Karpas-422 (cell line): ENCODE measurements around the gene RELN. TPM values are rescaled to one million over a fixed set of nuclear protein-coding genes. Genes with fewer than 3 reads are reported as not detected.
"Not testable (repeated sequence)": the region's sequence is repeated elsewhere in the genome, so short reads cannot be mapped to it uniquely, and the experiment has no call there.

ENCODE experiments used
- DNase-seq: peaks from one replicate; pipeline ENCODE4 v3.0.0-alpha.2; 2015
- H2AFZ ChIP-seq: fragments of 200-600 bp; sonication (generic); 2 replicates; pipeline ENCODE4 v1.6.1; 2014; ENCODE audit warnings: antibody characterized with exemption, low read length, mixed read lengths
- H3K27ac ChIP-seq: fragments of 200-600 bp; sonication (generic); 2 replicates; pipeline ENCODE4 v1.5.1; 2014; ENCODE audit warnings: mild to moderate bottlenecking, low read length, moderate library complexity
- H3K27me3 ChIP-seq: fragments of 200-600 bp; sonication (generic); 2 replicates; pipeline ENCODE4 v1.6.1; 2014; ENCODE audit warnings: low read length, mixed read lengths
- H3K36me3 ChIP-seq: fragments of 200-600 bp; sonication (generic); 2 replicates; pipeline ENCODE4 v1.6.1; 2014; ENCODE audit warnings: low read length, mixed read lengths; ENCODE audit not compliant: insufficient read depth
- H3K4me1 ChIP-seq: fragments of 200-600 bp; sonication (generic); 2 replicates; pipeline ENCODE4 v1.6.1; 2014; ENCODE audit warnings: mild to moderate bottlenecking, low read length, mixed read lengths
- H3K4me2 ChIP-seq: fragments of 200-600 bp; sonication (generic); 2 replicates; pipeline ENCODE4 v1.6.1; 2014; ENCODE audit warnings: low read length, low read depth, mild to moderate bottlenecking; ENCODE audit not compliant: poor library complexity, severe bottlenecking
- H3K4me3 ChIP-seq: fragments of 200-600 bp; sonication (generic); 2 replicates; pipeline ENCODE4 v1.5.1; 2014; ENCODE audit warnings: mild to moderate bottlenecking, antibody characterized with exemption, low read length, mixed read lengths
- H3K79me2 ChIP-seq: fragments of 200-600 bp; sonication (generic); 2 replicates; pipeline ENCODE4 v1.6.1; 2014; ENCODE audit warnings: mild to moderate bottlenecking, low read length, mixed read lengths
- H3K9ac ChIP-seq: fragments of 200-600 bp; sonication (generic); 2 replicates; pipeline ENCODE4 v1.6.0; 2014; ENCODE audit warnings: low read length
- H3K9me2 ChIP-seq: fragments of 200-600 bp; sonication (generic), shearing (Covaris generic); replicated peaks from 2 replicates; pipeline ENCODE4 v1.6.0; 2014; ENCODE audit warnings: mild to moderate bottlenecking, low read length, moderate library complexity; ENCODE audit not compliant: insufficient read depth
- H3K9me3 ChIP-seq: fragments of 300-700, 200-600 bp; sonication (generic); 2 replicates; pipeline ENCODE4 v1.6.1; 2014; ENCODE audit warnings: low read length, mixed read lengths
- H4K20me1 ChIP-seq: fragments of 200-600 bp; sonication (generic); 2 replicates; pipeline ENCODE4 v1.6.1; 2014; ENCODE audit warnings: mild to moderate bottlenecking, antibody characterized with exemption, low read length, low read depth; ENCODE audit not compliant: insufficient read depth
- total RNA-seq: library from RNA; depleted of rRNA; stranded (reverse); fragments of >200 nt; shearing (Covaris generic); gene quantifications from 2 replicates; pipeline ENCODE4 v1.2.3, GENCODE V29; 2014; ENCODE audit warnings: low replicate concordance; rRNA removed

RELN gene
- total RNA-seq = not detected in 2 replicates

DNA sequence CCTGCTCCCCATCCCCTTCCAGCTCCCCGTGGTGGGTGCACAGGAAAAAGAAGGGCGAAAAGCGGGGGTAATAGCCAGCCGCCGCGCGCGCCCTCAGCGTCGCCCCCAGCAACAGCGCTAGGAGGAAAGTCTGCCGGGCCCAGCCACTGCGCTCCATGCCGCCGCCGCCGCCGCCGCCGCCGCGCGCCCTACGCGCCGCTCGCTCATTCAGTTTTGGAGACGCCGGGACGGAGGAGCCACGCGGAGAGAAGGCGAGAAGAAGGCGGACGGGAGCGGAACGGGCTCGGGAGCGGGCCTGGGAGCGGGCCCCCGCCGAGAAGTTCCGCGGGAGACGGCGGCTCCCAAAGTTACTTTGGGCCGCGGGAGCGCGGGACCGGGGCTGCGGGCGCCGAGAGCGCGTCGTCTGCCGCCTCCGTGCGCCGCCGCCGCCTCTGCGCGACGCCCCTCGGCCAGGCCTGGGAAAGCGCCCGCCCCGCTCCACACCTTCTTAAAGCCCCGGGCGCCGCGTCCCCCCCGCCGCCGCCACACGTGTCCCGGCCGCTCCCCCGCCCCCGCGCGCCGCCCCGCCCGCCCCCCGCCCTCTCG lies at the start of gene RELN:
TSS of gene RELN (minus strand) at position 459 of the 585 bp plus-strand sequence. CDS start at position 157, 302 bp downstream.
- Histone ChIP-seq H3K4me3 (no peak within 1 kb of the TSS), H3K9me3 (no peaks in the 10 kb centered on the region), H3K4me1 (no peaks in the 10 kb centered on the region), H2AFZ (no peak within 1 kb of the TSS), H3K27me3 (no peaks in the 10 kb centered on the region), H4K20me1 (no peaks in the 10 kb centered on the region), H3K9ac (no peak within 1 kb of the TSS), H3K27ac (no peak within 1 kb of the TSS), H3K79me2 (no peaks in the 10 kb centered on the region), H3K4me2 (no peak within 1 kb of the TSS), H3K9me2 (no peaks in the 10 kb centered on the region), H3K36me3 (no peaks in the 10 kb centered on the region)
- no peak for DNase-seq

DNA sequence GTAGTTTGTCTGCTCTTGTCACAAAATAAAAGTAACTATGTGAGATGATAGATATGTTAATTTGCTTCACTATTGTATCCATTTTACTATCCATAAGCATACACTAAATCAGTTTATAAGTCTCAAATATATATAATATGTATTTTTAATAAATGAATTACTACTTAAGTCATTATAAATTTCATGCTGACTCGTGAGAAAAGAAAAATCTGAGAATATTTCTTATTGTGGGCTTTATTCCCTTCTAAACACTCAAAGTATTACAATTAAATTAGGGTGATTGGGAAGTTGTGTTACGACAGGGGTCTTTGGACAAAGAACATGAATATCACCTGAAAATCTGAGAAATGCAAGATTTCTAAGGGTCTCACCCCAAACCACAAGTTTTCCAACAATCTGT lies 48.7 kb upstream of the RELN start:
- H2AFZ ChIP-seq = no peak overlapping the region
- H3K4me1 ChIP-seq = no peaks in the 10 kb centered on the region
- H4K20me1 ChIP-seq = no peaks in the 10 kb centered on the region
- no peak for DNase-seq
- H3K4me3 ChIP-seq = no peak overlapping the region
- H3K79me2 ChIP-seq = no peaks in the 10 kb centered on the region
- no peaks in the 10 kb centered on the region for H3K36me3 ChIP-seq
- no peak overlapping the region for H3K4me2 ChIP-seq
- no peak overlapping the region for H3K27ac ChIP-seq
- H3K9ac ChIP-seq = no peak overlapping the region
- no peaks in the 10 kb centered on the region for H3K27me3 ChIP-seq
- H3K9me3 ChIP-seq = no peaks in the 10 kb centered on the region
- no peaks in the 10 kb centered on the region for H3K9me2 ChIP-seq

DNA sequence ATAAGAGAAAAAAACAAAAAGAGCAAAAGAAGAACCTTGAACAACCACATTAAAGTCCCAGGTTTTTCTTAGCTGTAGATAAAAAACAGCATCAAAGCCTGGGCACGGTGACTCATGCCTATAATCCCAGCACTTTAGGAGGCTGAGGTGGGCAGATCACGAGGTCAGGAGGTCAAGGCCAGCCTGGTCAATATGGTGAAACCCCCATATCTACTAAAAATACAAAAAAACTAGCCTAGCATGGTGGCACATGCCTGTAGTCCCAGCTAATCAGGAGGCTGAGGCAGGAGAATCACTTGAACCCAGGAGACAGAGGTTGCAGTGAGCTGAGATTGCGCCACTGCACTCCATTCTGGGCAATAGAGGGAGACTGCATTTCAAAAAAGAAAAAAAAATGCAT lies 47.4 kb upstream of the RELN start:
- H3K4me2 ChIP-seq, H3K4me1 ChIP-seq, H4K20me1 ChIP-seq, H3K36me3 ChIP-seq, H2AFZ ChIP-seq, H3K9ac ChIP-seq, H3K27ac ChIP-seq, H3K4me3 ChIP-seq, DNase-seq, H3K27me3 ChIP-seq, H3K9me2 ChIP-seq, H3K9me3 ChIP-seq, H3K79me2 ChIP-seq: not testable (repeated sequence)

- Histone ChIP-seq H3K9ac (no peak overlapping the region), H4K20me1 (no peaks in the 10 kb centered on the region), H3K9me3 (no peaks in the 10 kb centered on the region), H3K36me3 (no peaks in the 10 kb centered on the region), H3K4me3 (no peak overlapping the region), H3K4me1 (no peaks in the 10 kb centered on the region), H3K79me2 (no peaks in the 10 kb centered on the region), H2AFZ (no peak overlapping the region), H3K27me3 (no peaks in the 10 kb centered on the region), H3K4me2 (no peak overlapping the region), H3K9me2 (no peaks in the 10 kb centered on the region), H3K27ac (no peak overlapping the region)
- DNase-seq = no peak
Measured at GRCh38 chr7:104035351-104035750, 45.9 kb upstream of the RELN start.

- no peak overlapping the region for H2AFZ ChIP-seq
- H4K20me1 ChIP-seq = no peaks in the 10 kb centered on the region
- no peak overlapping the region for H3K9ac ChIP-seq
- DNase-seq = no peak
- H3K4me2 ChIP-seq = no peak overlapping the region
- H3K27me3 ChIP-seq = no peaks in the 10 kb centered on the region
- no peaks in the 10 kb centered on the region for H3K9me2 ChIP-seq
- H3K4me3 ChIP-seq = no peak overlapping the region
- H3K9me3 ChIP-seq = no peaks in the 10 kb centered on the region
- H3K27ac ChIP-seq = no peak overlapping the region
- H3K36me3 ChIP-seq = no peaks in the 10 kb centered on the region
- H3K79me2 ChIP-seq = no peaks in the 10 kb centered on the region
- no peaks in the 10 kb centered on the region for H3K4me1 ChIP-seq
Measured at GRCh38 chr7:104034679-104035078, 45.2 kb upstream of the RELN start.

DNA sequence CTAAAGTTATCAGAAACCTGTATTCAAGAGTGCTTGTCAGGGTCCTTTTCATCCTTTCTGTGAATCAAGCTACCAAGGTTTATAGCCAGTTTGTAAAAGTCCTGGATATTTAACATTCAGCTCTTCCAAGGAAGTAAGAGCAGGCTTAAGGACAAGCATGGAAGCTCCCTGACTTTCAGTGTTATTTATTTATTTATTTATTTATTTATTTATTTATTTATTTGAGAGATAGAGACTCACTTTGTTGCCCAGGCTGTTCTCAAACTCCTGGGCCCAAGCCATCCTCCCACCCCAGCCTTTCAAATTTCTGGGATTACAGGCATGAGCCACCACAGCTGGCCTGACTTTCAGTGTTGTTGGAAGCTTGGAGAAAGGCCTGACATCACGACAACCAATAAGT lies 44.4 kb upstream of the RELN start:
- H3K4me1 ChIP-seq = no peaks in the 10 kb centered on the region
- no peak overlapping the region for H2AFZ ChIP-seq
- H3K9ac ChIP-seq = no peak overlapping the region
- H3K36me3 ChIP-seq = no peaks in the 10 kb centered on the region
- H3K27ac ChIP-seq = no peak overlapping the region
- no peak overlapping the region for H3K4me3 ChIP-seq
- no peaks in the 10 kb centered on the region for H3K9me2 ChIP-seq
- H3K9me3 ChIP-seq = no peaks in the 10 kb centered on the region
- H3K27me3 ChIP-seq = no peaks in the 10 kb centered on the region
- no peak overlapping the region for H3K4me2 ChIP-seq
- H4K20me1 ChIP-seq = no peaks in the 10 kb centered on the region
- no peaks in the 10 kb centered on the region for H3K79me2 ChIP-seq
- no peak for DNase-seq

GRCh38 chr7:104032486-104032885 lies 43.0 kb upstream of the RELN start:
- Histone ChIP-seq H3K36me3 (no peaks in the 10 kb centered on the region), H3K9ac (no peak overlapping the region), H3K79me2 (no peaks in the 10 kb centered on the region), H2AFZ (no peak overlapping the region), H3K27ac (no peak overlapping the region), H3K4me1 (no peaks in the 10 kb centered on the region), H3K27me3 (no peaks in the 10 kb centered on the region), H3K9me2 (no peaks in the 10 kb centered on the region), H3K4me3 (no peak overlapping the region), H4K20me1 (no peaks in the 10 kb centered on the region), H3K4me2 (no peak overlapping the region), H3K9me3 (no peaks in the 10 kb centered on the region)
- no peak for DNase-seq

GRCh38 chr7:104029765-104030164 lies 40.3 kb upstream of the RELN start:
- no peak overlapping the region for H3K9ac ChIP-seq
- no peaks in the 10 kb centered on the region for H3K27me3 ChIP-seq
- no peak overlapping the region for H3K4me2 ChIP-seq
- H2AFZ ChIP-seq = no peak overlapping the region
- H3K9me2 ChIP-seq = no peaks in the 10 kb centered on the region
- no peaks in the 10 kb centered on the region for H3K4me1 ChIP-seq
- no peak overlapping the region for H3K4me3 ChIP-seq
- no peaks in the 10 kb centered on the region for H4K20me1 ChIP-seq
- H3K79me2 ChIP-seq = no peaks in the 10 kb centered on the region
- H3K27ac ChIP-seq = no peak overlapping the region
- no peaks in the 10 kb centered on the region for H3K36me3 ChIP-seq
- no peak for DNase-seq
- no peaks in the 10 kb centered on the region for H3K9me3 ChIP-seq

DNA sequence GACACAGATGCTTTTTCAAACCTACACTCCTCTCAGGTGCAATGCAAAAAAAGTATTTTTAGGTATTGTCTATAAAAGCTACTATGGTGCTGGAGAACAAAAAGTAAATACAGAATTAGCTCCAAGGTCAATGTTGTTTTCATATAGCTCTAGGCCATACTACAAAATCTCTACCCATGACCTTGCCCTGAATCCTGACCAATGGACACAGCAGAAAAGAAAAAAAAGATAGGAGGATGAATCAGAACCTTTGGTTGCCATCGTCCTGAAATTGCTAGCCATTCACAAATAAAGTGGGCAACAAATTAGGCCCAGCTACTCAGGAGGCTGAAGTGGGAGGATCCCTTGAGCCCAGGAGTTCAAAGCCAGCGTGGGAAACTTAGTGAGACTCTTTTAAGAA lies 35.2 kb upstream of the RELN start:
- no peaks in the 10 kb centered on the region for H4K20me1 ChIP-seq

More for the DNA sequence above, 35.2 kb upstream of the RELN start:
- no peaks in the 10 kb centered on the region for H3K36me3 ChIP-seq
- H3K27me3 ChIP-seq = no peaks in the 10 kb centered on the region
- H3K4me3 ChIP-seq = no peak overlapping the region
- no peak for DNase-seq
- H3K79me2 ChIP-seq = no peaks in the 10 kb centered on the region
- no peaks in the 10 kb centered on the region for H3K9me2 ChIP-seq
- no peak overlapping the region for H3K27ac ChIP-seq
- H3K9me3 ChIP-seq = no peaks in the 10 kb centered on the region
- no peaks in the 10 kb centered on the region for H3K4me1 ChIP-seq
- no peak overlapping the region for H3K9ac ChIP-seq
- H2AFZ ChIP-seq = no peak overlapping the region
- H3K4me2 ChIP-seq = no peak overlapping the region
